UCSD-AML1 (cell line): Measurements from ENCODE around the gene STX8.
"Not testable (repeated sequence)": the region's sequence is repeated elsewhere in the genome, so short reads cannot be mapped to it uniquely, and the experiment has no call there.

Source experiments
- DNase-seq: peaks from one replicate; lab custom pipeline; 2025; ENCODE audit not compliant: unreplicated experiment; lab: John Stamatoyannopoulos, UW

Gene STX8, protein sequence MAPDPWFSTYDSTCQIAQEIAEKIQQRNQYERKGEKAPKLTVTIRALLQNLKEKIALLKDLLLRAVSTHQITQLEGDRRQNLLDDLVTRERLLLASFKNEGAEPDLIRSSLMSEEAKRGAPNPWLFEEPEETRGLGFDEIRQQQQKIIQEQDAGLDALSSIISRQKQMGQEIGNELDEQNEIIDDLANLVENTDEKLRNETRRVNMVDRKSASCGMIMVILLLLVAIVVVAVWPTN

DNA sequence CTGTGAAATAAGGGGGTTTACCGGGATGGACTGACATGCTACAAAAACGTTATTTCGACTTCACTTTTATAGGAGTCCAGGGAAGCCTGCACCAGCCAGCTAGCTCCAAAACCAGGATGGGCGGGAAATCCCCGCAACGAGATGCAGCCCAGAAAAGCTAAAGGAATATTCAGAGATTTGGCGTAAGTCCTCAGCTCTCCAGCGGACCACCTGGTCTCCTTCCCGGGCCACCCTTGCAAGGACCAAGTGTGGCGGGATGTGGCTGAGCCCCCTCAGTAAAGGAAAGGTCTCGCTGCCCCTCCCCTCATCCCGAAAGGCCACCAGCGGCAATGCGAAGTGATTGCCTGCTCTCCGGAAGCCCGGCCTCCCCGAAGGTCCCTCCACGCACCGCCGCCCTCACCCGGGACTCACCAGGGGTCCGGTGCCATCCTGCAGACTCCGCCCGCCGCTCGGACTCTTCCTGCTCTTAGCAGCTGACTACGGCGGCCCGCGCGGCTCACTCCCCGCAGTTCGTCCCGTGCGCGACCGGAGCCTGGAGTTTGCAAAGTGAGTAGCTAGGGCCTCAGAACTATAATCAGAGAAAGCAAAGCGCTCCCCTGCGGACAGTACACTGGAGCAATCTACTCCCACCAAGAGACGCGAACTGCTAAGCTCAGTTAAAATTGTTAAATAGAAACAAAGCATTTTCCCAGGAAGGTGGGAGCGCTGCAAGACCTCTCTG, at the start of gene STX8:
Gene STX8, minus strand, starts transcription at position 440 of the 721 bp plus-strand sequence. Its CDS starts 12 bp downstream, at position 428.
- DNase-seq: peak; percentile 85

DNA sequence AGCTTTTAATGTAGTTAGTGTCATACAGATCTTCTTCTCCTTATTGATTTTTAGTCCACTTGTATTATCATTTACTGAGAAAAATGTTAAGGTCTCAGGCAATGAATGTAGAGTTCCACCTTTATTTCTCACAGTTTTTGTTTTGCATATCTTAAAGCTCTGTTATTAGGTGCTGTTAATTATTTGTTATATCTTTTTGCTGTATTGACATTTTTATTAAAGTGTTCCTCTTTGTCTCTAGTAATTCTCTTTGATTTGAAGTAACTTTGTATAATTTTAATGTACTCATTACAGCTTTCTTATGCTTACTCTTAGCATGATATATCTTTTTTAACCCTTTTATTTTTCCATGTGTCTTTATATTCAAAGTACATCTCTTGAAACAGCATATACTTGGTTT, 47.3 kb upstream of the STX8 start:
- DNase-seq: no peak

DNA sequence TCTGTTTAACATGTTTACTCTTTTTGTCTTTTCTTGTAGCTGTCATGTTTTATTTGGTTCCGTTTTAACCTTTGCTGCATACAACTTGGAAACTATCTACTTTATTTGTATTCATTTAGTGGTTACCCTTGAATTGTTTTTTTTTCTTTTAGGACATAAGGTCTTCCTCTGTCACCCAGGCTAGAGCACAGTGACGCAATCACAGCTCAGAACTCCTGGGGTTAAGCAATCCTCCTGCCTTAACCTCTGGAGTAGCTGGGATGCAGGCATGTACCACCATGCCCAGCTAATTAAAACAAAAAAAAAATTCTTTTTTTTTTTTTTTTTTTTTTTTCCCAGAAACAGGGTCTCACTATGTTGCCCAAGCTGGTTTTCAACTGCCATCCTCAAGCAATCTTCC, 39.9 kb upstream of the STX8 start:
- DNase-seq: no peak

DNA sequence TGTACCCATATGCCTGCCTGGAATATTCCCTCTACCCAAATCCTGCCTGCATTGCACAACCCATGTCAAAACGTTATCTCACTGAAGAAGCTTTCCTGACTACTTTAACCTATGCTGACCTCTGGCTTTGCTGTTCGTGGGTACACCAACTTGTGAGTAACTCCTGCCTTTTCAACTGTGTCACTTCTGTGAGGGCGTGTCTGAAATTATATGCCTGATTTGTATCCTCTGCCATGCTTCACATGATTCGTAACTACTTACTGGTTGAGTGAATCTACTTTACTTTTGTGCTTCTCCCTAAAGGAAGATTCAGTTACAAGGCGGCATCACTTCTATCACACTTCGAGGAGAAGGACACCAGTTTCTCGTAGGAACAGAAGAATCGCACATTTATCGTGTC, 36.4 kb upstream of the STX8 start:
- no peak for DNase-seq

DNA sequence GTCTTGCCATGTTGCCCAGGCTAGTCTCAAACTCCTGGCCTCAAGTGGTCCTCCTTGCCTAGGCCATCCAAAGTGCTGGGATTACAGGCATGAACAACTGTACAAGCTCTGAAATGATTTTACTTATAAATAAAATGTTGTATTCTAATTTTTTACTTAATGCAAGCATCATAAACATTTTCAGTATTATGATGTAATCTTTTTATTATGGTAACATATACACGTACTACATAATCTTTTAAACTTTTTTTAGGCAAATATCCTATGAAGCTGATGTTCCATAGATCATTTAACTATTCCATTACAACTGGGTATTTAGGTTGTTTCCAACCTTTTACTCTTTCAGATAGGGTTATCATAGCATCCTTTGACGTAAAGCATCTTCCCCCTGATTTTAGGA, 35.9 kb upstream of the STX8 start:
- DNase-seq: no peak

DNA sequence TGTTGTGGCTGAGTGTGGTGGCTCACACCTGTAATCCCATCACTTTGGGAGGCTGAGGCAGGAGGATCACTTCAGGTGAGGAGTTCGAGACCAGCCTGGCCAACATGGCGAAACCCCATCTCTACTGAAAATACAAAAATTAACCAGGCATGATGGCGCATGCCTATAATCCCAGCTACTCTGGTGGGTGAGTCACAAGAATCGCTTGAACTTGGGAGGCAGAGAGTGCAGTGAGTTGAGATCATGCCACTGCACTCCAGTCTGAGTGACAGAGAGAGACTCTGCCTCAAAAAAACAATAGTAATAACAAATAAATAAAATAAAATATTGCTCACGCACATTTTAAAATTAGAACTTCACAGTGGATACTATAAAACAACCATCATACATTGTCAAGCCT, 31.4 kb upstream of the STX8 start:
- DNase-seq: not testable (repeated sequence)

DNA sequence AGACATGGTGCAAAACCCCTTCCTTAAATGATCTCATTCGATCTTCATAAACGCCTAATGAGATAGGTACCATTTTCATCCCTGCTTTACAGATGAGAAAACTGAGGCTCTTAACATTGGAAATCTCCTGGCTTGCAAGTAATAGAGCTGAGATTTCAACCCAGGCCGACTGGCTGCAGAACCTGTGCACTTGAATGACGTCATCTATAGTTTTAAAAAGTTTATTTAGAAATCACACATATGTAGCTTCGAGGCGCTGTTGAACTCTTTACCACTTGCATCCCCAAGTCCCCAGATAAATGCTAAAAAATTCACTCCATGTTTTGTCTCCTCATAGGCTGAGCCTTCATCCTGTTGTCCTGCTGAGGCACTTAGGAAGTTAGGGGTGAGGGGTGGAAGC, 30.8 kb upstream of the STX8 start:
- DNase-seq: no peak

DNA sequence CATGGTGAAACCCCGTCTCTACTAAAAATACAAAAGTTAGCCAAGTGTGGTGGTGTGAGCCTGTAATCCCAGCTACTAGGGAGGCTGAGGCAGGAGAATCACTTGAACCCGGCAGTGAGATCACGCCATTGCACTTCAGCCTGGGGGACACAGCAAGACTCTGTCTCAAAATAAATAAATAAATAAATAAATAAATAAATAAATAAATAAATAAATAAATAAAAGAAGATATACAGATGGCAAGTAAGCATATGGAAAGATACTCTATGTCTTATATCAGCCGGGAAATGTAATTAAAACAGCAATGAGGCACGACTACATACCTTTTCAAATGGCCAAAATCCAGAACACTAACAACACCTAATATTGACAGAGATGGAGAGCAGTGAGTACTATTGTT, 29.0 kb upstream of the STX8 start:
- not testable (repeated sequence) for DNase-seq

DNA sequence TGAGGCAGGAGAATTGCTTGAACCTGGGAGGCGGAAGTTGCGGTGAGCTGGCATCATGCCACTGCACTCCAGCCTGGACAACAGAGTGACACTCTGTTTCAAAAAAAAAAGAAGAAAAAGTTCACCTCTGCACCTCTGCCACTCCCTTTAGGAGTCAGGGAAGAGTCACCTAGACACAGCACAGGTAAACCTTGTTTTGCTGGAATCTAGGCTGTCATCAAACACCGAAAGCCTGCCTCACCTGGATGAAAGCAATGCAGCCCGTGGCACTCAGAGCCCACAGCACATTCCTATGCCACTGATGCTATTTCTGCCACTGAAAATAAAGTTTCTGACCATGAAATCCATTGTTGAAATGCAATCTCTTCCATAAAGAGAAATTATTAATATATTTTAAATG, 23.0 kb upstream of the STX8 start:
- DNase-seq: no peak

DNA sequence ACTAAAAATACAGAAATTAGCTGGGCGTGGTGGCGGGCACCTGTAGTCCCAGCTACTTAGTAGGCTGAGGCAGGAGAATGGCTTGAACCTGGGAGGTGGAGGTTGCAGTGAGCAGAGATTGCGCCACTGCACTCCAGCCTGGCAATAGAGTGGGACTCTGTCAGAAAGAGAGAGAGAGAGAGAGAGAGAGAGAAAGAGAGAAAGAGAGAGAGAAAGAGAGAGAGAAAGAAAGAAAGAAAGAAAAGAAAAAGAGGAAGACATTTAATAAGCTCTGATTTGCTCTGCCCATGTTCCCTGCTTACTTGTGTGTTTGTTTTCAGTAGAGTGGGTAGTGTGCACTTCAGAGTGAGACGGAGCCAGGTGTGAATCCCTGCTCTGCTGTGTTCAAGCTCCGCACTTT, 22.0 kb upstream of the STX8 start:
- not testable (repeated sequence) for DNase-seq

DNA sequence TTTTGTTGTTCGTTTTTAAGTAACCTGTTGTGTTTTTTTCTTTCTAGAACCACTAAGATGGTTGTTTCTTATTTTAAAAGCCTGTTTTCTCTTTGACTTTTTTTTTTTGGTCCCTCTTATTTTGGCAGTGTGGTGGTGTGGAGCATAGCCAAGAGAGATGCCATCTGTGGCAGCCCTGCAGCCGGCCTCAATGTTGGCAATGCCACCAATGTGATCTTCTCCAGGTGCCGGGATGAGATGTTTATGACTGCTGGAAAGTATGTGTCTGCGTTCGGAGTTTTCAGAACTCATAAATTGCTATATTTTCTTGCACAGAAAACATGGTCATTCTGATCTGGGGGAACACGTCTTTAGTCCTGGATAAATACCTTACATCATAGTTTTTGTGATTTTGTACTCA, 18.4 kb upstream of the STX8 start:
- DNase-seq: no peak

DNA sequence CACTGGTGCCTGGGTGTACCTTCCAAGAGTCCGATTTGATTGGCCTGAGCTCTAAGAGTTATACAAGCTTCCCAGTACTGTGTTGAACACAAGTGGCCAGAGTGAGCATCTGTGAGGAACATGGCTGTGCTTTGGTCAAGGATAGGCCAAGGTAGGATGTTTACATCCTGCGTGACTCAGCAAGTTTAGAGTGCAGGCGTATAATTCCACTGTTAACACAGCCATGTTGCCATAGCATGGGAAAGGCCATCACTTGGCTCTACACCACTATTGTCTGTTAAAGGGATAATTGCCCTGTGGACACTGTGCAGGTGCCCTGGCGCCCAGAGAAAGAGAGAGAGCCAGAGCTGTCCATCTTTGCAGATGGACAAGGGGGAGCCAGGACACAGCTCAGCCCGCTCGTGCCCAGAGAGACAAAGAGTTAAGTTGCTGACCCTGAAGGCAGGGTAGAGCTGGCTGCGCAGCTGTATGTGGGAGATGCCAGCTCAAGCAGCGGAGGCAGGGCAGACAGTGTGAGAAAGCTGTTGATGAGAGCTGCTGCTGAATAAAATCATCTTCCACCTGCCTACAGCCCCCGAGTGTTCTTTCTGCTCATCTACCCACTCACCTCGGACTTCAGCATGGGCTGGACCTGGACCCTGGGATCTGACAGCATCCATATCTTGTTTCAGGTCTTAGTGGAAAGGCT, 12.5 kb upstream of the STX8 start:
- DNase-seq: no peak

DNA sequence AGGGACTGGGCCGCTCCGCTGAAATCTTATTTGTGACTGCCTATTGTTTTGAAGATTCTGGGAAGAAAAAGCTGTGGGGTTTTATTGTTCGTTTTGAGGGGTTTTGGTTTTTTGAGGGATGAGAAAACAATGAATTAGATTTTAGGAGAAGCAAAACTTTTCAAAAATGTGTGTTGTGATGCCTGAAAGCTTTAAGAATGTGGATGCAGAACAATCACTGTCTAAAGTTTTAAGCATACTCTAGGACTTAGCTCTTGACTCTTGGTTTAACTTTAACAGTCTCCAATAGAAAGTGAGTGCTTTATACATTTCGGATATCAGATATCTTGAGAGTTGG, 1.7 kb upstream of the STX8 start:
- no peak for DNase-seq

DNA sequence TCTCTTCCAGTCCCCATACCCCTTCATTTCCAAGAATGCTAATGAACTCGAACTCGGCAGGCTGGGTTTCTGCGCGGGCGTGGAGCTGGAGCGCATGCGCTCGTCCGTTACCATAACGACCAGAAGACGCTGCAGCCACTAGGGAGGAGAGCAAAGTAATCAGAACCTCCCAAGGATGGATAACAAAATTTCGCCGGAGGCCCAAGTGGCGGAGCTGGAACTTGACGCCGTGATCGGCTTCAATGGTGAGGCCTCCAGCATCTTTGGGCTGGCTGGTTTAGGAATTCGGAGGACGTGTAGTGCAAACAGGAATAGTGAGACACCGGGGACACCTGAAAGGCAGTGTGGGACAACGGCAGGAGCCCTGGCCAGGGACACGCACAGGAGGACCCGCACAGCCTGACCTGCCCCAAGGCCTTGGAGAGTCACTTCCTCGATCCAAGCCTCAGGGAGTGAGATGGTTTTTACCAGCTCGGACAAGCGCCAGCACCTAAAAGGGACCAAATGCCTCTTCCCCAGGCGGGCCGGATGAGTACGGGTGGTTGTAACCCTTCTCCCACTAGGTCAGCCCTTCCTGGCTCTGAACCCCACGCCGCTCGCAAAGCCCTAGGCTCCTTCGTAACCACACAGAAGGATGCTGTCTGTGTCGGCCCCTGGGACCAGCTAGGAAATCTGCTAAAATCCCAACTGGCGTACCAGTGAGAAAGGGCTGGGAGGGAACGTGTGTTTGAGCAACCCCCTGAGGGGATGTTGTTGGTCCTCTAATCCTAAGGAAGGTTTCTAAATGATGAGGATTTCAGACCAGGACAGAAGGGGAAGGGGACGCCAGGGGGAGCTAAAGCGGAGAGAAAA, 1.1 kb upstream of the STX8 start, which contains the start of gene CFAP52:
Gene CFAP52, plus strand, starts transcription at position 122 of the 852 bp plus-strand sequence. Its CDS starts 54 bp downstream, at position 176.
- DNase-seq: peak; percentile 60

DNA sequence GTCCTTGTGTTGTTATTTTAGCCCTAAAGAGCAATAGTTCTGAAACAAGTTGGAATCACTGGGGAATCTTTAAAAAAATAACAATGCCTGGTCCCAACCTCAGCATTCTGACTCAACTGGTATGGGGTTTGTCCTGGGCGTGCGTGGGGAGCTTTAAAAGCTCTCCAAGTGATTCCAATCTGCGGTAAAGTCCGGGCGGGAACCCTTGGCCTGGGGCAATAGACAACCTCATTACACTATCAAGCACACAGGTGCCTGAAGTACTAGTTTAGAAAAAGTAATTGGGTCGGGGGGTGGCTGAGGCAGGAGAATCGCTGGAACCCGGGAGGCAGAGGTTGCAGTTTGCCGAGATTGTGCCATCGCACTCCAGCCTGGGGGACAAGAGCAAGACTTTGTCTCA, 4.4 kb downstream of the STX8 start:
- DNase-seq: no peak

DNA sequence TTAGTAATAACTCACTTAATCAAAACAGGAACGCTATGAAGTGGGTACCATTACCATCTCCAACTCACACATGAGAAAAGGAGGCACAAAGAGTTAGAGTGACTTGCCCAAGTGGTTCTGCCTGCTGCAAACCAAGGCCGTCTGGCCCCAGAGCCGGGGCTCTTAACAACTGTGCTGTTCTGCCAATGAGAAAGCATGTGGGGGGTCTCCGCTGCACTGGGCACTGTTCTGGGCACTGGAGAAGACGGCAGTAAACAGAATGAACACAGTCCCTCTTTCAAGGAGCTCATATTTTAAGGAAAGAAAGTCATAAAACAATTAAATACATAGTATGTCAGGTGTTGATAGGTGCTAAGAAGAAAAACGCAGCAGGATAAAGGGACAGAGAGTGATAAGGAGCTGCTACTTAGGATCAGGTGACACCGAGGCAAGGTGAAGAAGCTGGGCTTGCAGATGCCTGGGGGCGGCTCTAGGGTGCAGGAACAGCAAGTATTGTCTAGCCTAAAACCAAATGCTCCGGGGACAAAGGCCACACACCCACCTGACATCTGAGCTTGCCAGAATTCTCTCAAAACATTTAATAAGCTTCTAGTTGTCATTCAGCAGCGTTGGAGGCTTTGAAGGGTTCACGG, 6.5 kb downstream of the STX8 start:
- no peak for DNase-seq

DNA sequence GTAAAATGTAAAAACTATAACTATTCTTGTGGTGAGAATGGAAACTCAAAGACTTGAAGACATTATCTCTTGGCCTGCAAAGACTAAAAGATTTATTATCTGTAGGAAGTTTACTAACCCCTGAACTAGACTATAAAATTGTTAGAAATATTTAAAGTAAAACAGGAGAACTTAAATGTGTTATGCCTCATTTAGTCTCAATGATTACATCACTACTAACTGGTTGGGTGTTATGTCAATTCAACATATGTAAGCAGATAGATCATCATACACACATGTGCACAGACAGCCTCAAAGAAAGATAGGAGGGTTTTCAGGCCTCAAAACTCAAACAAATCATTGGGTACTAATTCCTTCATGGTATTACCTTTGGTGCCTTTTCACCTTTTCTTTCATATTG, 7.6 kb downstream of the STX8 start:
- no peak for DNase-seq

DNA sequence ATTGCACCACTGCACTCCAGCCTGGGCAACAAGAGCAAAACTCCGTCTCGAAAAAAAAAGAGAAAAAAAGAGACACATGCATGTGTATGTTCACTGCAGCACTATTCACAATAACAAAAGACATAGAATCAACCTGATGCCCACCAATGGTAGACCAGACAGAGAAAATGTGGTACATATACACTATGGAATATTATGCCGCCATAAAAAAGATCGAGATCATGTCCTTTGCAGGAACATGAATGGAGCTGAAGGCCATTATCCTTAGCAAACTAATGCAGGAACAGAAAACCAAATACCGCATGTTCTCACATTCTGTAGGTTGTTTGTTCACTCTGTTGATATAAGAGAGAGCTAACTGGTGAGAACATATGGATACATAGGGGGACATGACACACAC, 8.9 kb downstream of the STX8 start:
- not testable (repeated sequence) for DNase-seq

DNA sequence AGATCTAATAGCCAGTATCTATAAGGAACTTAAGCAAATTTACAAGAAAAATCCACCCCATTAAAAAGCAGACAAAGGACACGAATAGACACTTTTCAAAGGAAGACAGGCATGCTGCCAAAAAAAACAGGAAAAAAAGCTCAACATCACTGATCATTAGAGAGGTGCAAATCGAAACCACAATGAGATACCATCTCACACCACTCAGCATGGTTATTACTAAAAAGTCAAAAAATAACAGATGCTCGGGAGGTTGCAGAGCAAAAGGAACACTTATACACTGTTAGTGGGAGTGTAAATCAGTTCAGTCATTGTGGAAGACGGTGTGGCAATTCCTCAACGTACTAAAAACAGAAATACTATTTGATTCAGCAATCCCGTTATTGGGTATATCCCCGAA, 9.6 kb downstream of the STX8 start:
- no peak for DNase-seq

DNA sequence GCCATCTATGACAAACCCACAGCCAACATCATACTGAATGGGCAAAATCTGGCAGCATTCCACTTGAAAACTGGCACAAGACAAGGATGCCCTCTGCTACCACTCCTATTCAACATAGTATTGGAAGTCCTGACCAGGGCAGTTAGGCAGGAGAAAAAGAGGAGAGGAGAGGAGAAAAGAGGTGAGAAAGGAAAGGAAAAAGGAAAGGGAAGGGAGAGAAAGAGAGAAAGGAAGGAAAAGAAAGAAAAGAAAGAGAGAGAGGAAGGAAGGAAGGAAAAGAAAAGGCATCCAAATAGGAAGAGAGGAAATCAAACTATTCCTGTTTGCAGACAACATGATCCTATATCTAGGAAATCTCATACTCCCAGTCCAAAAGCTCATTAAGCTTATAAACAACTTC, 11.5 kb downstream of the STX8 start:
- no peak for DNase-seq

DNA sequence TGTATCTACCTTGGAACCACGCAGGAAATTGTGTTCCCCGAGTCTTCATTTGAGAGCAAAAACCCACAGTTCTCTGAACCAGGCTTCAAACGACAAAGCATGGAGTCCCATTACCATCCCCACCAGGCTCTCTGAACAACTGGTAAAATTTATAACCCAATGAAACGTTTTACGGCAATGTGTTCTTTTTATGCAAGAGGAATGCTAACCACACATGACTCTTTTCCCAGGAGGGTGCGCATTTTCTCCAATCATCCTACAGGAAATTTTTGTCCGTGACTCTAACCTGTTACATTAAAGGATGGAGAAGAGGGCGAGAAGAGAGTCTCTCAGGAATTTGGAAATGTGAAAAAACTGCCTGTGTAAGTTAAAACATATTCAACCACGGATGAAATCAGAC, 17.8 kb downstream of the STX8 start:
- DNase-seq: no peak
